ENCODE results near the gene PSPH. TPM values are rescaled to one million over a fixed set of nuclear protein-coding genes. Genes with fewer than 3 reads are reported as not detected.

Gene PSPH
- total and polyA plus RNA-seq, 9 donors = 7.5 to 36.9 (median 13.7) TPM

DNA sequence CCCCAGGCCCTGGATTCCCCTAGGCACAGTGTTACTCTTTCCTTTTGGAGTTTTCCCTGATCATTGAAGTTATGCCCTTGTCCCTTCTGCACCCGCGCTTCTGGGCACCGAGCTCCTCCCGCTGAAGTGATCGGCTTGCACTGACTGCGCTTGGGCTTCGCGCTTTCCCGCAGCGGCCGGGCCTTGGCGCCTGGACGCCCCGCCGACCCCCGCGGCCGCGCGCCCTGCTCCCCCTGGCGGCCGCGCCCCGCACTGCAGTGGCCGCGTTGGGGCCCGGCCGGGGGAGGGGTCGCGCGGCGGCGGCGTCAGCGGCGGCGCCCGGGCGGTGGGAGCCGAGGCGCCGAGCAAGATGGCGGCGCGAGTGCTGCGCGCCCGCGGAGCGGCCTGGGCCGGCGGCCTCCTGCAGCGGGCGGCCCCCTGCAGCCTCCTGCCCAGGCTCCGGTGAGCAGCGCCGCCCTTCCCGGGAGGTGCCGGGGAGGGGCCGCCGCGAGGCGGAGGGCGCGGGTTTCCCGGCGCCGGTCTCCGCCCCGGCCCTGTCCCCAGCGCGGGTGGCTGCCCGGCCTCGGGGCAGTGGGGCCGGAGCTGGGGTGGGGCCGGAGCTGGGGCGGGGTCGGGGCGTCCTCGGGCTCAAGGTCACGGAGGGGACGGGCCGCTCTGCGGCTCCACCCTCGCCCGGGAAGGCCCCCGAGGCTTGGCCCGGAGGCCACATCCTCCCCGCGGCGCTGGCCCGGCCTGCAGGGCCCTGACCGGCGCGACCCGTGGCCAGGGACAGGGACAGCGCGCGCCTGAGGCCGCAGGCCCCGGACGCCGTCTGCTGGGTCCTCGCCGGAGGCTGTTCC lies 86.8 kb downstream of the PSPH start, which contains the start of gene NIPSNAP2:
Gene NIPSNAP2 (plus strand): TSS at position 325 of the 839 bp plus-strand sequence. CDS start 25 bp downstream, at position 350.
- WGBS, 3 donors = 0 to 1% (median 1%) methylated on average over 76 to 105 of the region's 105 CpGs
- no peaks in the 10 kb centered on the region for H3K27me3 ChIP-seq
- peak within 1 kb of the TSS; percentile 71 for H3K4me3 ChIP-seq
- H3K36me3 ChIP-seq = no peaks in the 10 kb centered on the region
- TF ChIP-seq POLR2A (IDR thresholded peaks at IDR 0.05) = no peak
- TF ChIP-seq CTCF (IDR thresholded peaks at IDR 0.05) = peak in 2 of 3 donors; percentile 49 to 68
- H3K27ac ChIP-seq = peak within 1 kb of the TSS; percentile 97 to 99
- DNase-seq = peak; percentile 64 to 80 (median 72)
- intact Hi-C loops (cut with DNase I) = loop anchor here in 3 of 4 donors (5.0 to 10.0 kb wide), 4 partner anchors 80 to 320 kb away; partner anchors contain the start of gene ZNF713 (in 1 of the 3)
- H3K4me1 ChIP-seq (ENCODE audit: insufficient read depth) = peaks cover 7% of the 10 kb centered on the region
- H3K9me3 ChIP-seq = no peaks in the 10 kb centered on the region

GRCh38 chr7:55963584-55964168 lies 87.6 kb downstream of the PSPH start:
- WGBS, 3 donors = 74 to 78% (median 75%) methylated on average over 15 of the region's 15 CpGs
- intact Hi-C loops (cut with DNase I) = loop anchor here in 3 of 4 donors (5.0 to 10.0 kb wide), 4 partner anchors 79 to 319 kb away; partner anchors contain the start of gene ZNF713 (in 1 of the 3)
- H3K27ac ChIP-seq = peak overlapping the region; percentile 27 to 97
- H3K36me3 ChIP-seq = no peaks in the 10 kb centered on the region
- DNase-seq = no peak
- peaks cover 6% of the 10 kb centered on the region for H3K4me1 ChIP-seq (ENCODE audit: insufficient read depth)
- no peaks in the 10 kb centered on the region for H3K9me3 ChIP-seq
- TF ChIP-seq CTCF (IDR thresholded peaks at IDR 0.05) (no peak), EP300 (IDR thresholded peaks at IDR 0.05) (no peak), POLR2A (IDR thresholded peaks at IDR 0.05) (no peak)
- no peaks in the 10 kb centered on the region for H3K27me3 ChIP-seq
- H3K4me3 ChIP-seq = peak overlapping the region; percentile 71

DNA sequence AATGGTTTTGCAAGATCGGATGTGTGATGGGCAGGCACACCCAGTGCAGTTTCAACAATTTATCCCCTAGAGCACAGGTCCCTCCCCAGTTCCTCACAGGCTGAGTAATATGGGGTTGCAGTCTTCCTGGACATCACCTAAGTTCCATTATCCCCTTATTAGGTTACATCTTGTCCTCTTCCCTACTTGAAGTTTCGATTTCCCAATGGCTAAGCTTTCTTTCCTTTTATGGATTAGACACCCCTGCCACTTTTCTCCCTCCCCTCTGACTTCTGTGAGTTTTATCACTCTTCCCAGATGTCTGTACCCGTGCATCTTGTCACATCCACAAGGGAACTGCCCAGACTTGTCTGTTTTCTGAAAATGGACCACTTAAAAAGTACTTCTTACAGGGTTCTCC lies 89.2 kb downstream of the PSPH start:
- Histone ChIP-seq H3K4me1 (ENCODE audit: insufficient read depth) (peaks cover 5% of the 10 kb centered on the region), H3K27ac (no peak overlapping the region), H3K4me3 (no peak overlapping the region), H3K9me3 (no peaks in the 10 kb centered on the region), H3K27me3 (no peaks in the 10 kb centered on the region), H3K36me3 (no peaks in the 10 kb centered on the region)
- 74 to 80% (median 77%) methylated on average over 3 of the region's 3 CpGs for WGBS, 3 donors
- no peak for DNase-seq
- intact Hi-C loops (cut with DNase I) = loop anchor here in 3 of 4 donors (5.0 to 10.0 kb wide), 4 partner anchors 77 to 317 kb away; partner anchors contain the start of gene ZNF713 (in 1 of the 3)
- TF ChIP-seq EP300 (IDR thresholded peaks at IDR 0.05) (no peak), CTCF (IDR thresholded peaks at IDR 0.05) (no peak)

Small RNA genes within 50 kb of the gene (small RNA-seq; reads per million reads assigned to genes)
- gene SNORA15 (not detected), gene SNORA22B (not detected)

Other genes starting within 250 kb of the PSPH start
- not detected for gene SEPTIN14, start 188.7 kb downstream of the PSPH start, total RNA-seq
- gene SEPTIN14, start 188.7 kb downstream of the PSPH start, polyA plus RNA-seq = not detected
- gene ZNF713, start 164.0 kb downstream of the PSPH start, total RNA-seq = 1 to 10 TPM; 4.2 to 8.8 (median 5.6) TPM
- 1 to 10 TPM; 3.2 to 7.0 TPM for gene ZNF713, start 164.0 kb downstream of the PSPH start, polyA plus RNA-seq
- 10 to 100 TPM in 4 of 7 donors, 1 to 10 TPM in 3; 4.7 to 13.4 (median 11.4) TPM for gene MRPS17, start 99.6 kb downstream of the PSPH start, total RNA-seq
- 10 to 100 TPM in 1 of 2 donors, 1 to 10 TPM in 1; 8.3 to 18.9 TPM for gene MRPS17, start 99.6 kb downstream of the PSPH start, polyA plus RNA-seq
- 10 to 100 TPM; 51.5 to 78.5 (median 56.9) TPM for gene NIPSNAP2, start 86.9 kb downstream of the PSPH start, total RNA-seq
- 10 to 100 TPM; 41.0 to 67.9 TPM for gene NIPSNAP2, start 86.9 kb downstream of the PSPH start, polyA plus RNA-seq
- gene CCT6A, start 321 bp upstream of the PSPH start, total RNA-seq = 100 to 1,000 TPM in 1 of 7 donors, 10 to 100 TPM in 6; 50.2 to 108 (median 78.3) TPM
- 100 to 1,000 TPM in 1 of 2 donors, 10 to 100 TPM in 1; 69.1 to 112 TPM for gene CCT6A, start 321 bp upstream of the PSPH start, polyA plus RNA-seq
- 100 to 1,000 TPM in 5 of 7 donors, 10 to 100 TPM in 2; 56.3 to 119 (median 105) TPM for gene SUMF2, start 12.8 kb upstream of the PSPH start, total RNA-seq
- 100 to 1,000 TPM in 1 of 2 donors, 10 to 100 TPM in 1; 90.2 to 167 TPM for gene SUMF2, start 12.8 kb upstream of the PSPH start, polyA plus RNA-seq
- 1 to 10 TPM; 1.0 to 2.3 (median 1.1) TPM for gene PHKG1, start 41.5 kb upstream of the PSPH start, total RNA-seq
- gene PHKG1, start 41.5 kb upstream of the PSPH start, polyA plus RNA-seq = 1 to 10 TPM in 1 of 2 donors, under 1 TPM in 1; 0.97 to 1.2 TPM
- 100 to 1,000 TPM; 241 to 389 (median 282) TPM for gene CHCHD2, start 55.0 kb upstream of the PSPH start, total RNA-seq
- 100 to 1,000 TPM; 323 to 409 TPM for gene CHCHD2, start 55.0 kb upstream of the PSPH start, polyA plus RNA-seq
- gene NUPR2, start 65.0 kb upstream of the PSPH start, total RNA-seq = 1 to 10 TPM in 1 of 7 donors, not detected in 6; 7.1 TPM
- not detected for gene NUPR2, start 65.0 kb upstream of the PSPH start, polyA plus RNA-seq

Data from ovary (tissue), 9 donors.